HepG2 (cell line): ENCODE data around the gene GJD4.
A peak's percentile ranks its signal among the peaks of the same experiment; 100 is the strongest.

Experiments used
- ARID2 ChIP-seq: sonication (generic); formaldehyde crosslinking; IDR thresholded peaks from 2 replicates; pipeline ENCODE4 v1.8.1; 2022; ENCODE audit warnings: mild to moderate bottlenecking, missing genetic modification reagents, borderline replicate concordance
- ARNT ChIP-seq: fragments of 450-650 bp; IDR thresholded peaks from 2 replicates; pipeline ENCODE4 v1.6.1; 2017
- CTCF ChIP-seq: sonication (generic); formaldehyde crosslinking; IDR thresholded peaks from 2 replicates; pipeline ENCODE4 v1.5.0; 2020; ENCODE audit warnings: mild to moderate bottlenecking, missing genetic modification reagents, moderate library complexity
- DPF2 ChIP-seq: sonication (generic); formaldehyde crosslinking; IDR thresholded peaks from 2 replicates; pipeline ENCODE4 v1.4.0; 2020; ENCODE audit warnings: mild to moderate bottlenecking, low read depth, missing genetic modification reagents, borderline replicate concordance
- MATR3 ChIP-seq: sonication (generic); formaldehyde crosslinking; IDR thresholded peaks from 2 replicates; pipeline ENCODE4 v1.4.0; 2020; ENCODE audit warnings: missing genetic modification reagents
- MYC ChIP-seq: sonication (generic); formaldehyde crosslinking; IDR thresholded peaks from 2 replicates; pipeline ENCODE4 v1.9.0; 2021; ENCODE audit warnings: missing genetic modification reagents, borderline replicate concordance
- NFKB2 ChIP-seq: sonication (generic); formaldehyde crosslinking; IDR thresholded peaks from 2 replicates; pipeline ENCODE4 v1.4.0; 2020; ENCODE audit warnings: missing genetic modification reagents, borderline replicate concordance
- TARDBP ChIP-seq: sonication (generic); formaldehyde crosslinking; IDR thresholded peaks from 2 replicates; pipeline ENCODE4 v1.8.0; 2022; ENCODE audit warnings: mild to moderate bottlenecking, missing genetic modification reagents
- ZKSCAN8 ChIP-seq: IDR thresholded peaks from 2 replicates; pipeline ENCODE4 v1.6.1; 2016; ENCODE audit warnings: borderline replicate concordance, missing genetic modification reagents, missing compliant biosample characterization
- ZNF570 ChIP-seq: sonication (generic); formaldehyde crosslinking; IDR thresholded peaks from 2 replicates; pipeline ENCODE4 v1.4.0; 2020; ENCODE audit warnings: mild to moderate bottlenecking, missing genetic modification reagents, borderline replicate concordance
- ZNF766 ChIP-seq: sonication (generic); formaldehyde crosslinking; IDR thresholded peaks from 2 replicates; pipeline ENCODE4 v1.5.0; 2020; ENCODE audit warnings: missing genetic modification reagents, borderline replicate concordance
- ZSCAN5A ChIP-seq: sonication (generic); formaldehyde crosslinking; IDR thresholded peaks from 2 replicates; pipeline ENCODE4 v1.8.0; 2022; ENCODE audit warnings: mild to moderate bottlenecking, missing genetic modification reagents, borderline replicate concordance

- no peak for TF ChIP-seq MATR3
- TF ChIP-seq DPF2 (CRISPR knock-in tag), result no peak
- TF ChIP-seq NFKB2 (CRISPR knock-in tag), result no peak
- no peak for TF ChIP-seq CTCF (CRISPR knock-in tag)
- peak; percentile 66; the same call in 1 of the 2 replicates for TF ChIP-seq MYC
- no peak for TF ChIP-seq ZKSCAN8
- TF ChIP-seq ARID2 (CRISPR knock-in tag), result no peak
- no peak for TF ChIP-seq ZNF766 (CRISPR knock-in tag)
- TF ChIP-seq TARDBP, result no peak
- TF ChIP-seq ZNF570 (CRISPR knock-in tag), result no peak
- TF ChIP-seq ARNT, result no peak
- no peak for TF ChIP-seq ZSCAN5A (CRISPR knock-in tag)
These were observed 36.0 kb downstream of the GJD4 start for GRCh38 chr10:35640951-35641675.
